ENCODE results near the gene CDT1. TPM values are rescaled to one million over a fixed set of nuclear protein-coding genes. Genes with fewer than 3 reads are reported as not detected.

CDT1 gene
- total RNA-seq, 1 experiment from 2014 or later = 43.0 TPM

GRCh38 chr16:88792668-88793250, 10.8 kb upstream of the CDT1 start:
- Histone ChIP-seq H4K20me1 (ENCODE audit: low read length) (no peaks in the 10 kb centered on the region), H3K9ac (ENCODE audit: low read length) (no peak overlapping the region), H3K4me1 (ENCODE audit: insufficient read depth, low read length) (no peaks in the 10 kb centered on the region), H3K36me3 (ENCODE audit: low read depth, low read length) (no peaks in the 10 kb centered on the region), H3K27ac (ENCODE audit: low read length) (no peak overlapping the region), H3K4me3 (ENCODE audit: low read length) (no peak overlapping the region), H3K9me3 (ENCODE audit: low read length) (no peaks in the 10 kb centered on the region), H3K79me2 (ENCODE audit: low read length) (no peaks in the 10 kb centered on the region), H3K27me3 (ENCODE audit: low read length) (no peaks in the 10 kb centered on the region), H3K9me2 (replicated peaks; ENCODE audit: low read length) (no peaks in the 10 kb centered on the region), H3F3A (ENCODE audit: low read length, unreplicated experiment) (no peaks in the 10 kb centered on the region), H3K4me2 (ENCODE audit: low read length) (no peak overlapping the region), H2AFZ (ENCODE audit: low read length) (no peak overlapping the region)
- intact Hi-C loops (cut with micrococcal nuclease) = no loop called here
- BruUV-seq (replicated peaks) = no TSS peak
- DNase-seq = no peak
- ATAC-seq = no peak
- POLR2A ChIA-PET (ENCODE audit: unreplicated experiment) = interaction anchor here (0.6 kb wide), 1 partner anchor 19 kb away, joined by 3 read pairs; no protein-coding TSS in a partner anchor
- no peak for TF ChIP-seq EZH2phosphoT487 (IDR thresholded peaks at IDR 0.05; ENCODE audit: borderline replicate concordance, low read length)
- no peak for TF ChIP-seq EZH2 (IDR thresholded peaks at IDR 0.05; ENCODE audit: low read length, unreplicated experiment)
- TF ChIP-seq, protein P1, sequence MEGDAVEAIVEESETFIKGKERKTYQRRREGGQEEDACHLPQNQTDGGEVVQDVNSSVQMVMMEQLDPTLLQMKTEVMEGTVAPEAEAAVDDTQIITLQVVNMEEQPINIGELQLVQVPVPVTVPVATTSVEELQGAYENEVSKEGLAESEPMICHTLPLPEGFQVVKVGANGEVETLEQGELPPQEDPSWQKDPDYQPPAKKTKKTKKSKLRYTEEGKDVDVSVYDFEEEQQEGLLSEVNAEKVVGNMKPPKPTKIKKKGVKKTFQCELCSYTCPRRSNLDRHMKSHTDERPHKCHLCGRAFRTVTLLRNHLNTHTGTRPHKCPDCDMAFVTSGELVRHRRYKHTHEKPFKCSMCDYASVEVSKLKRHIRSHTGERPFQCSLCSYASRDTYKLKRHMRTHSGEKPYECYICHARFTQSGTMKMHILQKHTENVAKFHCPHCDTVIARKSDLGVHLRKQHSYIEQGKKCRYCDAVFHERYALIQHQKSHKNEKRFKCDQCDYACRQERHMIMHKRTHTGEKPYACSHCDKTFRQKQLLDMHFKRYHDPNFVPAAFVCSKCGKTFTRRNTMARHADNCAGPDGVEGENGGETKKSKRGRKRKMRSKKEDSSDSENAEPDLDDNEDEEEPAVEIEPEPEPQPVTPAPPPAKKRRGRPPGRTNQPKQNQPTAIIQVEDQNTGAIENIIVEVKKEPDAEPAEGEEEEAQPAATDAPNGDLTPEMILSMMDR (conservative IDR thresholded peaks at IDR 0.05; ENCODE audit: low read depth, low read length) = no peak
- CTCF ChIA-PET = no interaction called here

DNA sequence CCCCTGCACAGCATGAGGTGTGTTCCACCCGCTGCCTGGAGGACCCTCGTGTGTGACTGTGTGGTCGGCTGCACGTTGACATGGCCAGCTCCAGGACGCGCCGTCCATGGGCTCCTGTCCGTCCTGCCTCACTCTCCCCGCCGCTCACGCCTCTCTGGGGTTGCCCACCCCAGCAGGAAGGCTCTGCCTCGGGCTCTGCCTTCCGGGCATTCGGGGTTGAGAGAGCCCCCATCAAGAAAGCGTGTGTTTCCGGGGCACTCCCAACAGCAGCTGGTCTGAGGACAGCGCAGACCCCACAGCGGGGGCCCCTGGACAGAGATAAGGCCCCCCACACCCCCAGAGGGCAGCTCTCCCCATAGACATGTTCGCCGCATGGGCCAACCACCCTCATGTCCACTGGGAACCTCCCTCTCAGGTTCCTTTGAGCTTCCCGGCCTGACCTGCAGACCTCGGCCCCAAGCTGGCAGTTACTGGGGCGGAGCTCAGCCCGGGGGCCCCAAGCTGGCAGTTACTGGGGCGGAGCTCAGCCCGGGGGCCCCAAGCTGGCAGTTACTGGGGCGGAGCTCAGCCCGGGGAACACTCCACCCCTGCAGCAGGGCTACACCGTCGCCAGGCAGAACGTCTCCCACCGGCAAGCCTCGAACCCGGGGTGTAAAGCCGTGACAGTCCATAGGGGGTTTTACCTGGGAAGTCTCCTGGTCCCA, 10.2 kb upstream of the CDT1 start:
- no peaks in the 10 kb centered on the region for H4K20me1 ChIP-seq (ENCODE audit: low read length)
- H3K4me1 ChIP-seq (ENCODE audit: insufficient read depth, low read length) = no peaks in the 10 kb centered on the region
- no peaks in the 10 kb centered on the region for H3F3A ChIP-seq (ENCODE audit: low read length, unreplicated experiment)
- no peak overlapping the region for H3K27ac ChIP-seq (ENCODE audit: low read length)
- TF ChIP-seq, protein P1 (conservative IDR thresholded peaks at IDR 0.05; ENCODE audit: low read depth, low read length) = no peak
- no peak for TF ChIP-seq EZH2 (IDR thresholded peaks at IDR 0.05; ENCODE audit: low read length, unreplicated experiment)
- TF ChIP-seq EZH2phosphoT487 (IDR thresholded peaks at IDR 0.05; ENCODE audit: borderline replicate concordance, low read length) = no peak
- no peaks in the 10 kb centered on the region for H3K27me3 ChIP-seq (ENCODE audit: low read length)
- H3K4me2 ChIP-seq (ENCODE audit: low read length) = no peak overlapping the region
- H3K9me2 ChIP-seq (replicated peaks; ENCODE audit: low read length) = no peaks in the 10 kb centered on the region
- no peaks in the 10 kb centered on the region for H3K36me3 ChIP-seq (ENCODE audit: low read depth, low read length)
- BruUV-seq (replicated peaks) = no TSS peak
- DNase-seq (no peak), ATAC-seq (no peak)
- H2AFZ ChIP-seq (ENCODE audit: low read length) = no peak overlapping the region
- no peaks in the 10 kb centered on the region for H3K79me2 ChIP-seq (ENCODE audit: low read length)
- CTCF ChIA-PET = no interaction called here
- H3K4me3 ChIP-seq (ENCODE audit: low read length) = no peak overlapping the region
- no peak overlapping the region for H3K9ac ChIP-seq (ENCODE audit: low read length)
- intact Hi-C loops (cut with micrococcal nuclease) = no loop called here
- POLR2A ChIA-PET (ENCODE audit: unreplicated experiment) = no interaction called here
- H3K9me3 ChIP-seq (ENCODE audit: low read length) = no peaks in the 10 kb centered on the region

GRCh38 chr16:88796278-88796677, 7.3 kb upstream of the CDT1 start:
- no TSS peak for BruUV-seq (replicated peaks)
- Histone ChIP-seq H3K4me3 (ENCODE audit: low read length) (no peak overlapping the region), H3K36me3 (ENCODE audit: low read depth, low read length) (no peaks in the 10 kb centered on the region), H3K4me1 (ENCODE audit: insufficient read depth, low read length) (no peaks in the 10 kb centered on the region), H3K9me2 (replicated peaks; ENCODE audit: low read length) (no peaks in the 10 kb centered on the region), H4K20me1 (ENCODE audit: low read length) (no peaks in the 10 kb centered on the region), H3K79me2 (ENCODE audit: low read length) (no peaks in the 10 kb centered on the region), H3K4me2 (ENCODE audit: low read length) (no peak overlapping the region), H3K27me3 (ENCODE audit: low read length) (no peaks in the 10 kb centered on the region), H2AFZ (ENCODE audit: low read length) (no peak overlapping the region), H3F3A (ENCODE audit: low read length, unreplicated experiment) (no peaks in the 10 kb centered on the region), H3K27ac (ENCODE audit: low read length) (no peak overlapping the region), H3K9me3 (ENCODE audit: low read length) (no peaks in the 10 kb centered on the region), H3K9ac (ENCODE audit: low read length) (no peak overlapping the region)
- ChIA-PET CTCF (no interaction called here), POLR2A (ENCODE audit: unreplicated experiment) (no interaction called here)
- DNase-seq = no peak
- TF ChIP-seq EZH2 (IDR thresholded peaks at IDR 0.05; ENCODE audit: low read length, unreplicated experiment) = no peak
- TF ChIP-seq, protein P1 (conservative IDR thresholded peaks at IDR 0.05; ENCODE audit: low read depth, low read length) = no peak
- TF ChIP-seq EZH2phosphoT487 (IDR thresholded peaks at IDR 0.05; ENCODE audit: borderline replicate concordance, low read length) = no peak
- intact Hi-C loops (cut with micrococcal nuclease) = no loop called here
- ATAC-seq = no peak

Measured in PC-3 (cell line).